Heart left ventricle (tissue), 13 donors: ENCODE data around the gene COL27A1.

Experiments used
- CTCF ChIP-seq, 12 donors: fragments of 200-600 bp; sonication (generic) in 4 of 12; IDR thresholded peaks; one replicate each; pipeline versions ENCODE4 v1.5.0 to v1.8.0; 2018 to 2022; ENCODE audit warnings: antibody characterized with exemption in 12 of 12, mild to moderate bottlenecking in 5 of 12
- POLR2A ChIP-seq, 2 donors: fragments of 450-650 bp; IDR thresholded peaks; one replicate each; pipeline ENCODE4 v1.6.1; 2017; ENCODE audit warnings: antibody characterized with exemption in 2 of 2, mild to moderate bottlenecking in 2 of 2, moderate library complexity in 2 of 2
- donor health status: ischemic (EF 13 %, LVEDD 7.1; RV severe dilation, severe dysfunction).
- donor health status: DM: no; HTN: yes; CAD: no.
- donor health status: DM: no; HTN: no; CAD: no.
- donor health status: ischemic (EF 25% LVEDD 6.9; RV normal size, moderate dysfunction).
- donor health status: ischemic (EF 25% LVEDD 5.7; RV mildly dilated, moderate dysfunction).
- donor health status: ischemic (EF 35%, LVEDD 5.7; RV mildly dilated, moderate dysfunction).
- donor health status: nonischemic (EF 11% LVEDD 7.7; RV severe dilation, severe dysfunction).
- donor health status: DM: yes; HTN: yes; CAD: no.
- donor health status: PGD.
- donor health status: ischemic (EF 29% LVEDD 5.4; RV normal size, mild dysfunction).
- donor health status: nonischemic (EF 23%, LVEDD 6.1; RV moderate dilation, normal function).

GRCh38 chr9:114361542-114361941, 206.2 kb downstream of the COL27A1 start:
- TF ChIP-seq CTCF (IDR thresholded peaks at IDR 0.05) = no peak
- no peak for TF ChIP-seq POLR2A (IDR thresholded peaks at IDR 0.05)
